HCT116 (cell line): Measurements from ENCODE around the gene NOSIP.

ENCODE experiments used
- ATF3 ChIP-seq: IDR thresholded peaks from 2 replicates; pipeline ENCODE4 v1.6.1; 2012
- CEBPB ChIP-seq: IDR thresholded peaks from 2 replicates; pipeline ENCODE4 v1.6.1; 2012; ENCODE audit warnings: low read depth
- EZH2 ChIP-seq: fragments of 200-600 bp; sonication (generic); IDR thresholded peaks from 2 replicates; pipeline ENCODE4 v1.6.1; 2017; ENCODE audit warnings: antibody characterized with exemption, mixed run types
- JUND ChIP-seq: IDR thresholded peaks from 2 replicates; pipeline ENCODE4 v1.6.1; 2012
- MAX ChIP-seq: IDR thresholded peaks from 2 replicates; pipeline ENCODE4 v1.6.1; 2012
- POLR2A ChIP-seq: IDR thresholded peaks from 2 replicates; pipeline ENCODE4 v1.7.0; 2011; ENCODE audit warnings: borderline replicate concordance; ENCODE audit not compliant: insufficient read depth, insufficient read length; ENCODE audit errors: extremely low read depth
- POLR2AphosphoS5 ChIP-seq: IDR thresholded peaks from 2 replicates; pipeline ENCODE4 v1.6.1; 2011; ENCODE audit warnings: mild to moderate bottlenecking, low read depth, low read length, moderate library complexity
- SIN3A ChIP-seq: IDR thresholded peaks from 2 replicates; pipeline ENCODE4 v1.6.1; 2012; ENCODE audit warnings: low read depth
- TCF7L2 ChIP-seq: IDR thresholded peaks from 2 replicates; pipeline ENCODE4 v1.7.0; 2011; ENCODE audit warnings: borderline replicate concordance, inconsistent platforms; ENCODE audit not compliant: insufficient read depth, insufficient read length; ENCODE audit errors: extremely low read depth
- TF ChIP-seq, protein P1 (sequence below), 3 experiments: fragments of 200-600 bp in 1 of 3; sonication (generic) in 1 of 3; IDR thresholded peaks in 2 of 3; conservative IDR thresholded peaks in 1 of 3; 2 replicates each; pipeline ENCODE4 v1.5.1; 2012 to 2017; ENCODE audit warnings: low read depth in 2 of 3, low read length in 2 of 3, antibody characterized with exemption in 1 of 3, borderline replicate concordance in 1 of 3, control low read depth in 1 of 3, mild to moderate bottlenecking in 1 of 3, mixed read lengths in 1 of 3, mixed run types in 1 of 3, moderate library complexity in 1 of 3; ENCODE audit not compliant: insufficient read depth in 1 of 3

GRCh38 chr19:49549045-49549444 lies 31.3 kb downstream of the NOSIP start:
- TF ChIP-seq, protein P1, sequence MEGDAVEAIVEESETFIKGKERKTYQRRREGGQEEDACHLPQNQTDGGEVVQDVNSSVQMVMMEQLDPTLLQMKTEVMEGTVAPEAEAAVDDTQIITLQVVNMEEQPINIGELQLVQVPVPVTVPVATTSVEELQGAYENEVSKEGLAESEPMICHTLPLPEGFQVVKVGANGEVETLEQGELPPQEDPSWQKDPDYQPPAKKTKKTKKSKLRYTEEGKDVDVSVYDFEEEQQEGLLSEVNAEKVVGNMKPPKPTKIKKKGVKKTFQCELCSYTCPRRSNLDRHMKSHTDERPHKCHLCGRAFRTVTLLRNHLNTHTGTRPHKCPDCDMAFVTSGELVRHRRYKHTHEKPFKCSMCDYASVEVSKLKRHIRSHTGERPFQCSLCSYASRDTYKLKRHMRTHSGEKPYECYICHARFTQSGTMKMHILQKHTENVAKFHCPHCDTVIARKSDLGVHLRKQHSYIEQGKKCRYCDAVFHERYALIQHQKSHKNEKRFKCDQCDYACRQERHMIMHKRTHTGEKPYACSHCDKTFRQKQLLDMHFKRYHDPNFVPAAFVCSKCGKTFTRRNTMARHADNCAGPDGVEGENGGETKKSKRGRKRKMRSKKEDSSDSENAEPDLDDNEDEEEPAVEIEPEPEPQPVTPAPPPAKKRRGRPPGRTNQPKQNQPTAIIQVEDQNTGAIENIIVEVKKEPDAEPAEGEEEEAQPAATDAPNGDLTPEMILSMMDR (IDR thresholded peaks at IDR 0.05 in 2 of 3, conservative IDR thresholded peaks at IDR 0.05 in 1 of 3; ENCODE audit: borderline replicate concordance in 1 of 3, insufficient read depth in 1 of 3, low read depth in 2 of 3, low read length in 2 of 3): no peak
- TF ChIP-seq POLR2A: no peak
- no peak for TF ChIP-seq EZH2
- TF ChIP-seq JUND: no peak
- TF ChIP-seq POLR2AphosphoS5: no peak
- no peak for TF ChIP-seq SIN3A
- TF ChIP-seq CEBPB: no peak
- no peak for TF ChIP-seq TCF7L2
- no peak for TF ChIP-seq MAX
- TF ChIP-seq ATF3: no peak
